ENCODE results near the gene TNNT3.

DNA sequence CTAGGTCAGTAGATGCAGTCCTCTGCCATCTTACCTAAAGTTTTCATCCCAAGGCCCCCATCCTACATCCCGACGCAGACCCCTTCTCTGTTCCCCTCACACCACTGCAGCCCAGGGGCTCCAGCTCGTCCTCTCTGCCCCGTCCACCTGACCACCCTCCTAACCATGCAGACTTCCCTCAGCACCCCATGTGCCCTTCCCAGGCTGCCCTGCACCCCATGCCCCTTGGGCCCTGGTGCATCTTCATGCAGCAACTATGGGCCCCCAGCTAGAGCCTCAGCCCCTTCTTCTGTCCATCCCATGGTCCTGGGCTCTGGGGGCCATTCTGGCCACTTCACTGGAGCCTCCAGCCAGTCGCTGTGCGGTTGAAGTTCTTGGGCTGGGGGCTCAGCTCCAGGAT, 30.7 kb upstream of the TNNT3 start:
- no peak for TF ChIP-seq POLR2A (IDR thresholded peaks at IDR 0.05)
- TF ChIP-seq, protein P1, sequence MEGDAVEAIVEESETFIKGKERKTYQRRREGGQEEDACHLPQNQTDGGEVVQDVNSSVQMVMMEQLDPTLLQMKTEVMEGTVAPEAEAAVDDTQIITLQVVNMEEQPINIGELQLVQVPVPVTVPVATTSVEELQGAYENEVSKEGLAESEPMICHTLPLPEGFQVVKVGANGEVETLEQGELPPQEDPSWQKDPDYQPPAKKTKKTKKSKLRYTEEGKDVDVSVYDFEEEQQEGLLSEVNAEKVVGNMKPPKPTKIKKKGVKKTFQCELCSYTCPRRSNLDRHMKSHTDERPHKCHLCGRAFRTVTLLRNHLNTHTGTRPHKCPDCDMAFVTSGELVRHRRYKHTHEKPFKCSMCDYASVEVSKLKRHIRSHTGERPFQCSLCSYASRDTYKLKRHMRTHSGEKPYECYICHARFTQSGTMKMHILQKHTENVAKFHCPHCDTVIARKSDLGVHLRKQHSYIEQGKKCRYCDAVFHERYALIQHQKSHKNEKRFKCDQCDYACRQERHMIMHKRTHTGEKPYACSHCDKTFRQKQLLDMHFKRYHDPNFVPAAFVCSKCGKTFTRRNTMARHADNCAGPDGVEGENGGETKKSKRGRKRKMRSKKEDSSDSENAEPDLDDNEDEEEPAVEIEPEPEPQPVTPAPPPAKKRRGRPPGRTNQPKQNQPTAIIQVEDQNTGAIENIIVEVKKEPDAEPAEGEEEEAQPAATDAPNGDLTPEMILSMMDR (IDR thresholded peaks at IDR 0.05), result no peak
